ENCODE data around the gene NEB.

DNA sequence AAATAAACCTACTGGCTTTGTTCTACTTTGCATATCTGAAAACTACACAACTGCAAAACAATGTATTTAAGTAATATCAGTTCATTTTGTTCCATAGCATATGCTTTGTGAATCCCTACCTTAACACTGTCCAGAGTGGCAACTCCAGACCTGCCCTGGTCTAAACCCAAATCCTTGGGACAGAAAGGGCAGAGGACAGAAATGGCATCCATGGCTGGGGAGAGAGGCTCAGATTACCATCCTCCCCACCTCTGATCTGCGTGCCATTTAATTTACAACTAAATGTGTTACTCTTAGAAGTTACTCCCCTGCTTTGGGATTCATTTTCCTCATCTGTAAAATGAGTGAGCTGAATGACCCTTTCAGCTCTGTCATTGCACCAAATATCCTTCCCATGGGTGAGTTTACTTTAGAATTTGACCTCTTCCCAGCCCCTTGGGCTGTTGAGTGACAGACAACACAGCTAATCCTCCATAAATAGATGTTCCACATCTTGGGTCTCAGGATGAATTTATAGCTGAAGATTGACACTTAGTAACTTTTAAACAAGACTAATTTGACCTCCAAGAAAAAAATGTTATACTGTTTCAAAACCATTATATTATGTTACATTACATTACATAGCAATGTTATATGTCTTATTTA lies 20.1 kb upstream of the NEB start:
- TF ChIP-seq EZH2phosphoT487 (IDR thresholded peaks at IDR 0.05; ENCODE audit: borderline replicate concordance), result no peak
- TF ChIP-seq, protein P1, sequence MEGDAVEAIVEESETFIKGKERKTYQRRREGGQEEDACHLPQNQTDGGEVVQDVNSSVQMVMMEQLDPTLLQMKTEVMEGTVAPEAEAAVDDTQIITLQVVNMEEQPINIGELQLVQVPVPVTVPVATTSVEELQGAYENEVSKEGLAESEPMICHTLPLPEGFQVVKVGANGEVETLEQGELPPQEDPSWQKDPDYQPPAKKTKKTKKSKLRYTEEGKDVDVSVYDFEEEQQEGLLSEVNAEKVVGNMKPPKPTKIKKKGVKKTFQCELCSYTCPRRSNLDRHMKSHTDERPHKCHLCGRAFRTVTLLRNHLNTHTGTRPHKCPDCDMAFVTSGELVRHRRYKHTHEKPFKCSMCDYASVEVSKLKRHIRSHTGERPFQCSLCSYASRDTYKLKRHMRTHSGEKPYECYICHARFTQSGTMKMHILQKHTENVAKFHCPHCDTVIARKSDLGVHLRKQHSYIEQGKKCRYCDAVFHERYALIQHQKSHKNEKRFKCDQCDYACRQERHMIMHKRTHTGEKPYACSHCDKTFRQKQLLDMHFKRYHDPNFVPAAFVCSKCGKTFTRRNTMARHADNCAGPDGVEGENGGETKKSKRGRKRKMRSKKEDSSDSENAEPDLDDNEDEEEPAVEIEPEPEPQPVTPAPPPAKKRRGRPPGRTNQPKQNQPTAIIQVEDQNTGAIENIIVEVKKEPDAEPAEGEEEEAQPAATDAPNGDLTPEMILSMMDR (conservative IDR thresholded peaks at IDR 0.05; ENCODE audit: low read length), result no peak

Data from Loucy (cell line).